ENCODE data around the gene CRB2. TPM values are rescaled to one million over a fixed set of nuclear protein-coding genes. Genes with fewer than 3 reads are reported as not detected.
A peak's percentile ranks its signal among the peaks of the same experiment; 100 is the strongest.

Gene CRB2
- total and polyA plus RNA-seq, 2 of the 13 experiments (the other 11 are each of a cell fraction or from before 2014, with no cell fraction given) = 0.01 to 0.29 TPM

- TF ChIP-seq ZMYM3 (CRISPR knock-in tag; IDR thresholded peaks at IDR 0.05) = peak; percentile 98
- TF ChIP-seq ZNF446 (CRISPR knock-in tag; IDR thresholded peaks at IDR 0.05) = no peak
These were observed 1.0 kb upstream of the CRB2 start (continued) for GRCh38 chr9:123354806-123355508.

- Histone ChIP-seq H3K4me1 (ENCODE audit: insufficient read depth, low read length) (peaks cover 84% of the 10 kb centered on the region), H2AFZ (ENCODE audit: low read length) (no peak overlapping the region), H3K4me3 (replicated peaks in 1 of 3; ENCODE audit: insufficient read depth in 1 of 3, low read depth in 2 of 3, low read length in 3 of 3) (no peak overlapping the region; a peak in 1 of 6 replicates), H3K27me3 (ENCODE audit: control insufficient read depth in 1 of 2, insufficient read depth in 2 of 2, low read length in 2 of 2) (peaks cover 1 to 33% of the 10 kb centered on the region in 2 experiments; a peak in 4 of 5 replicates), H3K36me3 (replicated peaks in 1 of 2; ENCODE audit: control insufficient read depth in 1 of 2, insufficient read depth in 2 of 2, low read length in 2 of 2) (no peaks in the 10 kb centered on the region), H3K27ac (ENCODE audit: extremely low read length, insufficient read depth, low read length) (no peak overlapping the region), H3K9ac (ENCODE audit: insufficient read depth, low read depth, low read length) (no peak overlapping the region), H4K20me1 (ENCODE audit: insufficient read depth, low read length) (no peaks in the 10 kb centered on the region), H3K4me2 (ENCODE audit: low read depth, low read length) (peak overlapping the region; percentile 23; the same call in 1 of the 2 replicates), H3K9me3 (ENCODE audit: low read length) (no peaks in the 10 kb centered on the region), H3K79me2 (ENCODE audit: insufficient read depth, low read length) (no peaks in the 10 kb centered on the region)
- intact Hi-C loops (cut with micrococcal nuclease; ENCODE audit: unreplicated experiment) = no loop called here
- ChIA-PET CTCF (ENCODE audit: low intra/inter-chr PET ratio, low total read pairs) (interaction anchor here (4.0 kb wide), 1 partner anchor 28 kb away, joined by 35 read pairs; no protein-coding TSS in a partner anchor), POLR2A (no interaction called here)
- in situ Hi-C loops (cut with HindIII; ENCODE audit: extremely low pct_ligation_motif_present, low pct_unique_long_range_greater_than_20kb) = no loop called here
- DNase-seq (ENCODE audit: low spot score) (no peak), ATAC-seq (no peak), FAIRE-seq (no peak)
- WGBS (ENCODE audit: low lambda C conversion rate) = 33% methylated on average over 6 of the region's 19 CpGs
- no TSS peak for BruUV-seq (replicated peaks)
- TF ChIP-seq ZNF800 (CRISPR knock-in tag; IDR thresholded peaks at IDR 0.05) (no peak), ZNF879 (CRISPR knock-in tag; IDR thresholded peaks at IDR 0.05) (no peak), ATM (IDR thresholded peaks at IDR 0.05; ENCODE audit: borderline replicate concordance) (no peak), ZNF451 (CRISPR knock-in tag; IDR thresholded peaks at IDR 0.05) (no peak), ZNF530 (CRISPR knock-in tag; IDR thresholded peaks at IDR 0.05; ENCODE audit: low read depth) (no peak), IRF9 (CRISPR knock-in tag; IDR thresholded peaks at IDR 0.05; ENCODE audit: borderline replicate concordance) (no peak), ZNF138 (CRISPR knock-in tag; IDR thresholded peaks at IDR 0.05; ENCODE audit: low read depth) (no peak), TEAD2 (CRISPR knock-in tag; IDR thresholded peaks at IDR 0.05) (no peak), CHCHD3 (CRISPR knock-in tag; IDR thresholded peaks at IDR 0.05) (no peak), NAIF1 (CRISPR knock-in tag; IDR thresholded peaks at IDR 0.05; ENCODE audit: borderline replicate concordance) (no peak), ZNF446 (CRISPR knock-in tag; IDR thresholded peaks at IDR 0.05) (no peak), RBM39 (IDR thresholded peaks at IDR 0.05; ENCODE audit: low read depth, low read length, poor library complexity, severe bottlenecking) (no peak), ZNF253 (CRISPR knock-in tag; IDR thresholded peaks at IDR 0.05; ENCODE audit: borderline replicate concordance) (no peak), DMTF1 (CRISPR knock-in tag; IDR thresholded peaks at IDR 0.05) (no peak), ETV5 (CRISPR knock-in tag; IDR thresholded peaks at IDR 0.05; ENCODE audit: borderline replicate concordance) (no peak)
These were observed 1.1 kb downstream of the CRB2 start for GRCh38 chr9:123356851-123357742.
